Measurements from ENCODE around the gene RPA3.
A peak's percentile ranks its signal among the peaks of the same experiment; 100 is the strongest.

RPA3 gene

GRCh38 chr7:7731732-7732131, 13.3 kb upstream of the RPA3 start:
- no peak for DNase-seq

- DNase-seq: no peak
These were observed 2.6 kb upstream of the RPA3 start for GRCh38 chr7:7720750-7721621.

GRCh38 chr7:7720193-7720592, 1.8 kb upstream of the RPA3 start:
- no peak for DNase-seq

- DNase-seq: peak; percentile 15
These were observed 829 bp upstream of the RPA3 start for GRCh38 chr7:7719236-7719635.

GRCh38 chr7:7713730-7714129, 4.7 kb downstream of the RPA3 start:
- no peak for DNase-seq

GRCh38 chr7:7710469-7710868, 7.9 kb downstream of the RPA3 start:
- DNase-seq: no peak

- no peak for DNase-seq
These were observed 9.1 kb downstream of the RPA3 start for GRCh38 chr7:7709291-7709690.

- DNase-seq: no peak
These were observed 10.6 kb downstream of the RPA3 start for GRCh38 chr7:7707806-7708205.

- no peak for DNase-seq
These were observed 11.2 kb downstream of the RPA3 start for GRCh38 chr7:7707246-7707645.

GRCh38 chr7:7706556-7707172, 11.7 kb downstream of the RPA3 start:
- no peak for DNase-seq

- no peak for DNase-seq
These were observed 12.3 kb downstream of the RPA3 start for GRCh38 chr7:7706101-7706511.

GRCh38 chr7:7705318-7705717, 13.1 kb downstream of the RPA3 start:
- no peak for DNase-seq

- no peak for DNase-seq
These were observed 13.5 kb downstream of the RPA3 start for GRCh38 chr7:7704867-7705266.

- DNase-seq: no peak
These were observed 15.0 kb downstream of the RPA3 start for GRCh38 chr7:7703427-7703826.

GRCh38 chr7:7702826-7703225, 15.6 kb downstream of the RPA3 start:
- no peak for DNase-seq

- DNase-seq: no peak
These were observed 16.9 kb downstream of the RPA3 start for GRCh38 chr7:7701527-7701926.

GRCh38 chr7:7699970-7700369, 18.4 kb downstream of the RPA3 start:
- DNase-seq: no peak

GRCh38 chr7:7699380-7699779, 19.0 kb downstream of the RPA3 start:
- DNase-seq: no peak

- no peak for DNase-seq
These were observed 19.5 kb downstream of the RPA3 start for GRCh38 chr7:7698930-7699329.

GRCh38 chr7:7696458-7697119, 21.8 kb downstream of the RPA3 start:
- no peak for DNase-seq

- no peak for DNase-seq
These were observed 23.1 kb downstream of the RPA3 start for GRCh38 chr7:7695111-7695817.

GRCh38 chr7:7694542-7694941, 23.9 kb downstream of the RPA3 start:
- no peak for DNase-seq

GRCh38 chr7:7693881-7694280, 24.5 kb downstream of the RPA3 start:
- DNase-seq: no peak

Measured in T1000 (cell line).